Gastroesophageal sphincter (tissue), 4 donors: ENCODE measurements around the gene RALGPS1. TPM values are rescaled to one million over a fixed set of nuclear protein-coding genes. Genes with fewer than 3 reads are reported as not detected.

Source experiments
- ATAC-seq: fragments of 150-250 bp; one replicate; pipeline ENCODE4 v1.9.1; 2016; ENCODE audit warnings: mild to moderate bottlenecking, moderate library complexity
- H3K27ac ChIP-seq, 4 donors: fragments of 200-600 bp; sonication (generic) in 3 of 4; 1 replicate in 3 of 4; 2 replicates in 1 of 4; pipeline ENCODE4 v1.5.1; 2016 to 2019
- H3K27me3 ChIP-seq: fragments of 200-600 bp; sonication (generic); one replicate; pipeline ENCODE4 v1.5.1; 2019
- H3K36me3 ChIP-seq, 2 donors: fragments of 200-600 bp; sonication (generic); one replicate each; pipeline ENCODE4 v1.5.1; 2019; ENCODE audit warnings: control low read depth in 1 of 2
- H3K4me1 ChIP-seq, 3 donors: fragments of 200-600 bp; sonication (generic); 1 replicate in 2 of 3; 2 replicates in 1 of 3; pipeline ENCODE4 v1.5.1; 2016 to 2019; ENCODE audit warnings: control low read depth in 2 of 3
- H3K4me3 ChIP-seq, 2 donors: fragments of 200-600 bp; sonication (generic); one replicate each; pipeline ENCODE4 v1.5.1; 2019; ENCODE audit warnings: mild to moderate bottlenecking in 1 of 2, moderate library complexity in 1 of 2
- H3K9me3 ChIP-seq, 3 donors: fragments of 200-600 bp; sonication (generic); one replicate each; pipeline ENCODE4 v1.5.1; 2017 to 2019; ENCODE audit warnings: control low read depth in 2 of 3
- CTCF ChIP-seq, 4 experiments: fragments of 200-600 bp in 2 of 4; fragments of 450-650 bp in 2 of 4; sonication (generic) in 1 of 4; IDR thresholded peaks; one replicate each; pipeline ENCODE4 v1.5.1; 2017 to 2019; ENCODE audit warnings: antibody characterized with exemption in 4 of 4, mild to moderate bottlenecking in 2 of 4, moderate library complexity in 2 of 4
- EP300 ChIP-seq: sonication (generic); formaldehyde crosslinking; IDR thresholded peaks from one replicate; pipeline ENCODE4 v1.6.1; 2017; ENCODE audit warnings: antibody characterized with exemption, mild to moderate bottlenecking
- POLR2A ChIP-seq, 2 donors: fragments of 450-650 bp; IDR thresholded peaks; one replicate each; pipeline ENCODE4 v1.6.1; 2017; ENCODE audit warnings: antibody characterized with exemption in 2 of 2, mild to moderate bottlenecking in 2 of 2, moderate library complexity in 1 of 2
- POLR2AphosphoS5 ChIP-seq: sonication (generic); formaldehyde crosslinking; IDR thresholded peaks from one replicate; pipeline ENCODE4 v1.6.1; 2017; ENCODE audit warnings: antibody characterized with exemption
- WGBS, 2 donors: methylation state at CpG; one replicate each; pipeline ENCODE4 v1.1.5; 2018; ENCODE audit warnings: low coverage in 1 of 2; 5-methylcytosine and 5-hydroxymethylcytosine counted together
- total RNA-seq, 4 donors: library from RNA; depleted of rRNA; stranded (reverse); fragments of >200 nt; gene quantifications; one replicate each; pipeline ENCODE4 v1.1.0, GENCODE V29; 2016

Gene RALGPS1
- total RNA-seq, 4 donors from 2014 or later = 5.9 to 17.4 (median 11.3) TPM

GRCh38 chr9:127221695-127222094 is 307.1 kb downstream of the RALGPS1 start:
- no peak overlapping the region for H3K4me3 ChIP-seq

GRCh38 chr9:127222388-127223095 is 308.0 kb downstream of the RALGPS1 start:
- WGBS, 2 donors = 78 to 86% methylated on average over 7 to 15 of the region's 15 CpGs
- ATAC-seq = no peak
- Histone ChIP-seq H3K4me1 (peaks cover 0 to 30% (median 5%) of the 10 kb centered on the region in 3 donors), H3K9me3 (no peaks in the 10 kb centered on the region), H3K27me3 (no peaks in the 10 kb centered on the region), H3K4me3 (no peak overlapping the region), H3K27ac (no peak overlapping the region), H3K36me3 (peaks cover 0 to 13% of the 10 kb centered on the region in 2 donors)
- TF ChIP-seq POLR2AphosphoS5 (no peak), CTCF (IDR thresholded peaks at IDR 0.05) (no peak), POLR2A (IDR thresholded peaks at IDR 0.05) (no peak), EP300 (no peak)

More at GRCh38 chr9:127221695-127222094, 307.1 kb downstream of the RALGPS1 start:
- Histone ChIP-seq H3K27ac (no peak overlapping the region), H3K9me3 (no peaks in the 10 kb centered on the region), H3K36me3 (peaks cover 0 to 13% of the 10 kb centered on the region in 2 donors), H3K4me1 (peaks cover 0 to 29% (median 5%) of the 10 kb centered on the region in 3 donors), H3K27me3 (no peaks in the 10 kb centered on the region)
- TF ChIP-seq CTCF (IDR thresholded peaks at IDR 0.05) (no peak), POLR2AphosphoS5 (no peak), EP300 (no peak), POLR2A (IDR thresholded peaks at IDR 0.05) (no peak)
- no peak for ATAC-seq
- WGBS, 2 donors = 53 to 88% methylated on average over 2 of the region's 2 CpGs

GRCh38 chr9:127223266-127223665 is 308.7 kb downstream of the RALGPS1 start:
- peaks cover 0 to 30% (median 5%) of the 10 kb centered on the region in 3 donors for H3K4me1 ChIP-seq
- TF ChIP-seq CTCF (IDR thresholded peaks at IDR 0.05) (no peak), EP300 (no peak), POLR2A (IDR thresholded peaks at IDR 0.05) (no peak), POLR2AphosphoS5 (no peak)
- peaks cover 0 to 13% of the 10 kb centered on the region in 2 donors for H3K36me3 ChIP-seq
- H3K9me3 ChIP-seq = no peaks in the 10 kb centered on the region
- H3K27me3 ChIP-seq = no peaks in the 10 kb centered on the region
- ATAC-seq = no peak
- H3K4me3 ChIP-seq = no peak overlapping the region
- H3K27ac ChIP-seq = peak overlapping the region in 2 of 4 donors; percentile 85 to 89
- 53 to 54% methylated on average over 3 to 4 of the region's 4 CpGs for WGBS, 2 donors

- TF ChIP-seq EP300 = no peak
- peaks cover 0 to 30% (median 5%) of the 10 kb centered on the region in 3 donors for H3K4me1 ChIP-seq
- H3K27ac ChIP-seq = peak overlapping the region in 3 of 4 donors; percentile 85 to 89 (median 89)
- no peaks in the 10 kb centered on the region for H3K27me3 ChIP-seq
- peak overlapping the region in 1 of 2 donors; percentile 89 for H3K4me3 ChIP-seq
- no peak for ATAC-seq
- H3K36me3 ChIP-seq = peaks cover 0 to 8% of the 10 kb centered on the region in 2 donors
- 35 to 37% methylated on average over 2 to 5 of the region's 8 CpGs for WGBS, 2 donors
- no peaks in the 10 kb centered on the region for H3K9me3 ChIP-seq
Observed at GRCh38 chr9:127223810-127224177, 309.2 kb downstream of the RALGPS1 start.

DNA sequence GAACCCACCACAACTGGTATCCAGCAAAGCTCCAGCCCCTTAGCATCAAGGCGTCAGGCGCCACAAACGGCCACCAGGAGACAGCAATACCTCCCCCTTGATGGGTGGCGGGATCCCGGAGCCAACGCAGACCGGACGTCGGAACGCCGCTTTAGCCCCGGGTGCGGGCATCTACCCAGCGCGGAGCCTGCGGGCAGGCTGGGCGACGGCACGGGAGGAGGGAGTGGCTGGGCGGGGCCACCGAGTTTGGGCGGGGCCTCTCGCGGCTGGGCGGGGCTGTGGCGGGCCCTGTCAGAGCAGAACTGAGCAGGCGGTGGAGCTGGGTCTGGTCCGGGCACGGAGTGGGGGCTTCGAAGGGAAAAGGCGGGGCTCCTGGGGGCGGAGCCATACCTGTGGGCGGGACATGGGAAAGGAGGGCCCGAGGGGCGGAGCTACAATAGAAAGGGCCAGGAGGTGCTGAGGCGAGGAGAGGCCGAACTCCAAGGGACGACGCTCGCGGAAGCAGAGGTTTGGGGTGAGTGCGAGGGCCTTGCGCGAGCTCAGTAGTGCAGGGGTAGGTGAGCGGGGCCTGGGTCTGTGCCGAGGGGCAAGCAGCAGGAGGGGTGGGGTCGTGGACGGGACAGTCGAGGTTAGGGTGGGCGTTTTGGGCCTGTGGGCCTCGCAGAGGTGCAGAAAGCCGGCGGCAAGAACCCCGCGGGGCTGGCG is 309.7 kb downstream of the RALGPS1 start:
- 0% methylated on average over 5 to 9 of the region's 56 CpGs for WGBS, 2 donors

More for the DNA sequence above, 309.7 kb downstream of the RALGPS1 start:
- H3K27ac ChIP-seq = peak overlapping the region; percentile 4 to 89 (median 87)
- ATAC-seq = peak; percentile 79
- H3K9me3 ChIP-seq = no peaks in the 10 kb centered on the region
- peak in 3 of 4 experiments; percentile 14 to 40 (median 37) for TF ChIP-seq CTCF (IDR thresholded peaks at IDR 0.05)
- no peak for TF ChIP-seq POLR2AphosphoS5
- H3K27me3 ChIP-seq = no peaks in the 10 kb centered on the region
- H3K4me1 ChIP-seq = peaks cover 0 to 30% (median 5%) of the 10 kb centered on the region in 3 donors
- peak overlapping the region; percentile 31 to 89 for H3K4me3 ChIP-seq
- peaks cover 0 to 3% of the 10 kb centered on the region in 2 donors for H3K36me3 ChIP-seq
